Measurements from ENCODE around the gene ZFP3.
"Not testable (repeated sequence)": the region's sequence is repeated elsewhere in the genome, so short reads cannot be mapped to it uniquely, and the experiment has no call there.

Gene ZFP3

DNA sequence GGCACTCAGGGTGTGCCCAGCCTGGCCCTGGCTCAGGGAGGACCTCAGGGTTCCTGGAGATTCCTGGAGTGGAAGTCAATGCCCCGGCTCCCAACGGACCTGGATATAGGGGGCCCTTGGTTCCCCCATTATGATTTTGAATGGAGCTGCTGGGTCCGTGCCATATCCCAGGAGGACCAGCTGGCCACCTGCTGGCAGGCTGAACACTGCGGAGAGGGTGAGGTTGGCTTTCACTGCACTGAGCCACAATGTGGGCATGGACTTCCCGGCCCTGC, 61.1 kb downstream of the ZFP3 start:
- no peak for DNase-seq

DNA sequence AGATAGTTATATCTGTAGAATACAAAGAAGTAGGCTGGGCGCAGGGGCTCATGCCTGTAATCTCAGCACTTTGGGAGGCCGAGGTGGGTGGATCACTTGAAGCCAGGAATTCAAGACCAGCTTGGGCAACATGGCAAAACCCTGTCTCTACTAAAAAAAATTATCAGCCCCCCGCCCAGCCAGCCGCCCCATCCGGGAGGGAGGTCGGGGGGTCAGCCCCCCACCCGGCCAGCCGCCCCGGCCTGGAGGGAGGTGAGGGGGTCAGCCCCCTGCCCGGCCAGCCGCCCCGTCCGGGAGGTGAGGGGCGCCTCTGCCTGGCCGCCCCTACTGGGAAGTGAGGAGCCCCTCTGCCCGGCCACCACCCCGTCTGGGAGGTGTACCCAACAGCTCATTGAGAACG, 64.6 kb downstream of the ZFP3 start:
- DNase-seq, result not testable (repeated sequence)

Data from NCI-H2081 treated with DMSO at 0.1 percent for 48 hours (cell line).